IMR-90 (cell line): ENCODE data around the gene THUMPD2. TPM values are rescaled to one million over a fixed set of nuclear protein-coding genes. Genes with fewer than 3 reads are reported as not detected.

Source experiments
- ATAC-seq: fragments of 200-7000 bp; cut with Tn5 transposase; 2 replicates; pipeline ENCODE4 v1.9.1; 2020; ENCODE audit warnings: low read depth, mild to moderate bottlenecking, moderate library complexity
- BruUV-seq: library from RNA; stranded (reverse); fragments of 400-500 nt; replicated peaks from 2 replicates; lab custom pipeline; 2021; lab: Mats Ljungman, UMichigan
- CTCF ChIA-PET: fragments of 300-600 bp; formaldehyde crosslinking; extraction: SDS; loops from one replicate; lab custom pipeline; 2021; ENCODE audit warnings: antibody characterized with exemption; lab: Yijun Ruan, JAX
- POLR2A ChIA-PET: fragments of 300-600 bp; sonication (Branson Sonifier 250); formaldehyde crosslinking; loops from one replicate; lab custom pipeline; 2022; ENCODE audit warnings: antibody characterized with exemption; ENCODE audit not compliant: unreplicated experiment; lab: Charles Lee
- DNase-seq: peaks from one replicate; pipeline ENCODE4 v3.0.0; 2013
- H2AFZ ChIP-seq: replicated peaks from 2 replicates; pipeline ENCODE3; 2013; ENCODE audit warnings: low read length, mild to moderate bottlenecking; ENCODE audit not compliant: poor library complexity
- H2AK5ac ChIP-seq: 2 replicates; pipeline ENCODE4 v1.6.1; 2013; ENCODE audit warnings: low read depth, low read length, inconsistent platforms
- H2AK9ac ChIP-seq: replicated peaks from 2 replicates; pipeline ENCODE3; 2013; ENCODE audit warnings: mild to moderate bottlenecking, low read depth, low read length, moderate library complexity; ENCODE audit not compliant: poor library complexity
- H2BK120ac ChIP-seq: 2 replicates; pipeline ENCODE4 v1.6.1; 2013; ENCODE audit warnings: low read depth, low read length, inconsistent platforms
- H2BK15ac ChIP-seq: 3 replicates; pipeline ENCODE4 v1.6.1; 2013; ENCODE audit warnings: low read depth, low read length, inconsistent platforms
- H2BK20ac ChIP-seq: 2 replicates; pipeline ENCODE4 v1.6.1; 2013; ENCODE audit warnings: low read depth, mild to moderate bottlenecking, inconsistent platforms, low read length, moderate library complexity
- H2BK5ac ChIP-seq: 2 replicates; pipeline ENCODE4 v1.6.1; 2013; ENCODE audit warnings: mild to moderate bottlenecking, low read depth, low read length, inconsistent platforms; ENCODE audit not compliant: poor library complexity, severe bottlenecking
- H3K14ac ChIP-seq: replicated peaks from 2 replicates; pipeline ENCODE4 v1.6.1; 2013; ENCODE audit warnings: low read depth, low read length, inconsistent platforms
- H3K18ac ChIP-seq: 2 replicates; pipeline ENCODE4 v1.6.1; 2013; ENCODE audit warnings: low read depth, low read length, control low read depth
- H3K23ac ChIP-seq: 2 replicates; pipeline ENCODE4 v1.6.1; 2013; ENCODE audit warnings: low read depth, low read length, inconsistent platforms
- H3K27ac ChIP-seq: 2 replicates; pipeline ENCODE4 v1.5.1; 2013; ENCODE audit warnings: mild to moderate bottlenecking, control low read depth, low read length; ENCODE audit not compliant: insufficient read depth
- H3K27me3 ChIP-seq: 2 replicates; pipeline ENCODE4 v1.6.1; 2013; ENCODE audit warnings: low read length; ENCODE audit not compliant: control insufficient read depth, insufficient read depth
- H3K36me3 ChIP-seq: 2 replicates; pipeline ENCODE4 v1.6.1; 2013; ENCODE audit warnings: low read length, mixed read lengths; ENCODE audit not compliant: control insufficient read depth, insufficient read depth
- H3K4ac ChIP-seq: 2 replicates; pipeline ENCODE4 v1.6.1; 2013; ENCODE audit warnings: low read depth, low read length, inconsistent platforms
- H3K4me1 ChIP-seq: 2 replicates; pipeline ENCODE4 v1.6.1; 2013; ENCODE audit warnings: low read length, mixed read lengths; ENCODE audit not compliant: control insufficient read depth, insufficient read depth
- H3K4me2 ChIP-seq: 2 replicates; pipeline ENCODE4 v1.6.1; 2013; ENCODE audit warnings: low read depth, mild to moderate bottlenecking, control low read depth, low read length, moderate library complexity
- H3K4me3 ChIP-seq: 2 replicates; pipeline ENCODE4 v1.5.1; 2013; ENCODE audit warnings: low read depth, mild to moderate bottlenecking, control low read depth, low read length, moderate library complexity; ENCODE audit not compliant: insufficient read depth
- H3K56ac ChIP-seq: 2 replicates; pipeline ENCODE4 v1.6.1; 2013; ENCODE audit warnings: low read length, inconsistent platforms; ENCODE audit not compliant: insufficient read depth; ENCODE audit errors: extremely low read depth
- H3K79me1 ChIP-seq, 2 experiments: 2 replicates each; pipeline ENCODE4 v1.6.1; 2013; ENCODE audit warnings: low read length in 2 of 2, inconsistent platforms in 1 of 2, low read depth in 1 of 2
- H3K9ac ChIP-seq: 2 replicates; pipeline ENCODE4 v1.6.1; 2013; ENCODE audit warnings: low read depth, low read length, control low read depth
- H3K9me1 ChIP-seq: 2 replicates; pipeline ENCODE4 v1.6.1; 2013; ENCODE audit warnings: low read length, inconsistent platforms; ENCODE audit not compliant: insufficient read depth
- H3K9me3 ChIP-seq: 2 replicates; pipeline ENCODE4 v1.6.1; 2013; ENCODE audit warnings: low read length; ENCODE audit not compliant: control insufficient read depth, insufficient read depth
- H4K20me1 ChIP-seq: 2 replicates; pipeline ENCODE4 v1.6.1; 2013; ENCODE audit warnings: low read length, inconsistent platforms; ENCODE audit not compliant: insufficient read depth
- H4K5ac ChIP-seq: 2 replicates; pipeline ENCODE4 v1.6.1; 2013; ENCODE audit warnings: mild to moderate bottlenecking, low read depth, low read length, control low read depth
- H4K8ac ChIP-seq, 2 experiments: 2 replicates each; pipeline ENCODE4 v1.6.1; 2013; ENCODE audit warnings: low read depth in 2 of 2, low read length in 2 of 2, control low read depth in 1 of 2, inconsistent platforms in 1 of 2
- H4K91ac ChIP-seq: 2 replicates; pipeline ENCODE4 v1.6.1; 2013; ENCODE audit warnings: low read depth, low read length, inconsistent platforms; ENCODE audit not compliant: insufficient read depth
- BHLHE40 ChIP-seq: fragments of 150-350 bp; IDR thresholded peaks from 2 replicates; pipeline ENCODE4 v1.6.1; 2016; ENCODE audit warnings: mild to moderate bottlenecking, low read depth, low read length
- CEBPB ChIP-seq: IDR thresholded peaks from 2 replicates; pipeline ENCODE4 v1.6.1; 2012; ENCODE audit warnings: low read depth, low read length, improper control_type of control experiment
- CHD1 ChIP-seq: IDR thresholded peaks from 2 replicates; pipeline ENCODE4 v1.6.1; 2012; ENCODE audit warnings: low read depth, low read length, improper control_type of control experiment
- CTCF ChIP-seq: conservative IDR thresholded peaks from 2 replicates; pipeline ENCODE4 v1.5.1; 2012; ENCODE audit warnings: mild to moderate bottlenecking, low read depth, low read length, improper control_type of control experiment
- ELK1 ChIP-seq: fragments of 150-350 bp; IDR thresholded peaks from 2 replicates; pipeline ENCODE4 v1.6.1; 2016; ENCODE audit warnings: low read depth, mild to moderate bottlenecking, low read length, moderate library complexity, borderline replicate concordance
- FOS ChIP-seq: fragments of 150-350 bp; IDR thresholded peaks from 2 replicates; pipeline ENCODE4 v1.6.1; 2016; ENCODE audit warnings: low read depth, low read length
- MAFK ChIP-seq: IDR thresholded peaks from 2 replicates; pipeline ENCODE4 v1.6.1; 2012; ENCODE audit warnings: low read depth, low read length, improper control_type of control experiment
- MAZ ChIP-seq: IDR thresholded peaks from 2 replicates; pipeline ENCODE4 v1.6.1; 2012; ENCODE audit warnings: low read depth, mild to moderate bottlenecking, low read length, improper control_type of control experiment, moderate library complexity, borderline replicate concordance
- MXI1 ChIP-seq: IDR thresholded peaks from 2 replicates; pipeline ENCODE4 v1.6.1; 2012; ENCODE audit warnings: low read depth, mild to moderate bottlenecking, low read length, moderate library complexity, borderline replicate concordance
- NFE2L2 ChIP-seq: fragments of 150-350 bp; IDR thresholded peaks from 2 replicates; pipeline ENCODE4 v1.6.1; 2016; ENCODE audit warnings: low read depth, mild to moderate bottlenecking, low read length
- POLR2A ChIP-seq: IDR thresholded peaks from 2 replicates; pipeline ENCODE4 v1.6.1; 2012; ENCODE audit warnings: mild to moderate bottlenecking, low read depth, low read length
- RAD21 ChIP-seq: IDR thresholded peaks from 2 replicates; pipeline ENCODE4 v1.6.1; 2012; ENCODE audit warnings: low read length, improper control_type of control experiment
- RCOR1 ChIP-seq: IDR thresholded peaks from 2 replicates; pipeline ENCODE4 v1.6.1; 2012; ENCODE audit warnings: mild to moderate bottlenecking, low read length, improper control_type of control experiment; ENCODE audit not compliant: insufficient replicate concordance
- RFX5 ChIP-seq: IDR thresholded peaks from 2 replicates; pipeline ENCODE4 v1.8.0; 2012; ENCODE audit warnings: low read depth, mild to moderate bottlenecking, low read length, moderate library complexity
- SMC3 ChIP-seq: fragments of 150-350 bp; IDR thresholded peaks from 2 replicates; pipeline ENCODE4 v1.6.1; 2016; ENCODE audit warnings: low read depth, mild to moderate bottlenecking, antibody characterized with exemption, low read length, moderate library complexity
- USF2 ChIP-seq: fragments of 150-350 bp; IDR thresholded peaks from 2 replicates; pipeline ENCODE4 v1.6.1; 2017; ENCODE audit warnings: mild to moderate bottlenecking, antibody characterized with exemption, low read length, low read depth
- WGBS, 2 experiments: methylation state at CpG; one replicate each; pipeline versions ENCODE4 v1.1.5 to v1.1.7; 2013; ENCODE audit warnings: missing lambda C conversion rate in 2 of 2; ENCODE audit not compliant: insufficient read length in 1 of 2; ENCODE audit errors: extremely low coverage in 2 of 2; 5-methylcytosine and 5-hydroxymethylcytosine counted together
- dilution Hi-C: fragments of 300-500 bp; cut with HindIII; formaldehyde crosslinking; loops from one replicate; pipeline ENCODE4 v1.14.3; 2018; ENCODE audit warnings: low sequenced_read_pairs; ENCODE audit not compliant: unreplicated experiment
- in situ Hi-C: fragments of 300-500 bp; cut with MboI; formaldehyde crosslinking; loops from 3 replicates; pipeline ENCODE4 v1.14.3; 2019; ENCODE audit warnings: low sequenced_read_pairs, inconsistent platforms, mixed read lengths
- intact Hi-C: fragments of 100-400 bp; cut with micrococcal nuclease; formaldehyde crosslinking; loops from 2 replicates; pipeline ENCODE4 v1.10.0; 2022
- polyA plus RNA-seq, 3 experiments: library from polyadenylated mRNA; depleted of rRNA; stranded (reverse); fragments of >200 nt; gene quantifications; 2 replicates each; pipeline ENCODE4 v1.2.3, GENCODE V29; 2012; ENCODE audit warnings: low replicate concordance in 1 of 3
- total RNA-seq: library from RNA; depleted of rRNA; stranded (reverse); fragments of >200 nt; gene quantifications from 2 replicates; pipeline ENCODE4 v1.2.3, GENCODE V29; 2012

THUMPD2 gene
- total and polyA plus RNA-seq, 2 of the 4 experiments (the other 2 are of a cell fraction), result 4.8 to 7.0 TPM

- Histone ChIP-seq H3K27ac (no peak overlapping the region), H3K23ac (no peak overlapping the region), H3K27me3 (0 out of 2 replicates have a peak, but pooled peaks cover 2% of the 10 kb centered on the region), H2BK5ac (no peak overlapping the region), H3K18ac (no peak overlapping the region), H3K9me1 (no peaks in the 10 kb centered on the region), H3K9me3 (peaks cover 3% of the 10 kb centered on the region; the same call in 1 of the 2 replicates), H2AFZ (no peak overlapping the region), H4K5ac (no peak overlapping the region), H2BK15ac (no peak overlapping the region), H3K4ac (no peak overlapping the region), H3K14ac (no peak overlapping the region), H3K9ac (no peak overlapping the region), H3K4me1 (no peaks in the 10 kb centered on the region), H3K4me2 (no peak overlapping the region), H3K79me1 (no peaks in the 10 kb centered on the region), H4K20me1 (no peaks in the 10 kb centered on the region), H2AK5ac (no peak overlapping the region), H3K4me3 (no peak overlapping the region), H4K8ac (no peak overlapping the region), H2AK9ac (no peak overlapping the region), H2BK120ac (no peak overlapping the region), H2BK20ac (no peak overlapping the region), H4K91ac (no peak overlapping the region), H3K56ac (no peak overlapping the region), H3K36me3 (no peaks in the 10 kb centered on the region)
- intact Hi-C loops, result no loop called here
- ATAC-seq (no peak), DNase-seq (no peak)
- ChIA-PET CTCF (interaction anchor here (0.9 kb wide), 1 partner anchor 460 kb away, joined by 4 read pairs; no protein-coding TSS in a partner anchor), POLR2A (no interaction called here)
- BruUV-seq, result no TSS peak
- no CpG with 5 or more reads among the region's 1 CpG for WGBS, 2 experiments
- in situ Hi-C loops, result loop anchor here (25.0 kb wide), 1 partner anchor 327 kb away; no protein-coding TSS in a partner anchor
- dilution Hi-C loops, result no loop called here
- TF ChIP-seq MAZ (no peak), RCOR1 (no peak), CEBPB (no peak), USF2 (no peak), MXI1 (no peak), POLR2A (no peak), CHD1 (no peak), SMC3 (no peak), RFX5 (no peak), FOS (no peak), MAFK (no peak), CTCF (no peak), BHLHE40 (no peak), RAD21 (no peak), ELK1 (no peak), NFE2L2 (no peak)
Measured at GRCh38 chr2:39689272-39689841, 89.7 kb downstream of the THUMPD2 start.
